H9 (cell line): ENCODE measurements around the gene FBXO48. TPM values are rescaled to one million over a fixed set of nuclear protein-coding genes. Genes with fewer than 3 reads are reported as not detected.

Source experiments
- DNase-seq: peaks from one replicate; pipeline ENCODE4 v3.0.0-alpha.2; 2017
- H2AFZ ChIP-seq: one replicate; pipeline ENCODE4 v1.6.1; 2013; ENCODE audit warnings: mild to moderate bottlenecking, low read length, control low read depth, moderate library complexity
- H2AK5ac ChIP-seq: 2 replicates; pipeline ENCODE4 v1.6.1; 2013; ENCODE audit warnings: low read length, control low read depth, mixed read lengths; ENCODE audit not compliant: insufficient read length
- H2BK120ac ChIP-seq: one replicate; pipeline ENCODE4 v1.6.1; 2013; ENCODE audit warnings: low read depth, mild to moderate bottlenecking, low read length, control low read depth, inconsistent platforms; ENCODE audit not compliant: poor library complexity, severe bottlenecking
- H2BK12ac ChIP-seq: 2 replicates; pipeline ENCODE4 v1.6.1; 2013; ENCODE audit warnings: low read length, control low read depth, mixed read lengths, low read depth; ENCODE audit not compliant: insufficient read length
- H2BK15ac ChIP-seq: 2 replicates; pipeline ENCODE4 v1.6.1; 2013; ENCODE audit warnings: low read depth, low read length, control low read depth
- H2BK20ac ChIP-seq: one replicate; pipeline ENCODE4 v1.6.1; 2013; ENCODE audit warnings: low read depth, mild to moderate bottlenecking, low read length, control low read depth, inconsistent platforms; ENCODE audit not compliant: poor library complexity, severe bottlenecking
- H2BK5ac ChIP-seq: 2 replicates; pipeline ENCODE4 v1.6.1; 2013; ENCODE audit warnings: low read length, control low read depth, mixed read lengths; ENCODE audit not compliant: insufficient read length
- H3K14ac ChIP-seq: 2 replicates; pipeline ENCODE4 v1.6.1; 2013; ENCODE audit warnings: low read length, control low read depth; ENCODE audit not compliant: insufficient read depth
- H3K18ac ChIP-seq: 2 replicates; pipeline ENCODE4 v1.6.1; 2013; ENCODE audit warnings: low read depth, mild to moderate bottlenecking, mixed read lengths, low read length, control low read depth; ENCODE audit not compliant: insufficient read length
- H3K23ac ChIP-seq: 2 replicates; pipeline ENCODE4 v1.6.1; 2013; ENCODE audit warnings: low read length, control low read depth, mixed read lengths, low read depth; ENCODE audit not compliant: insufficient read length
- H3K23me2 ChIP-seq: 2 replicates; pipeline ENCODE4 v1.6.1; 2013; ENCODE audit warnings: low read depth, mild to moderate bottlenecking, mixed read lengths, low read length, control low read depth; ENCODE audit not compliant: insufficient read length, poor library complexity, severe bottlenecking
- H3K27ac ChIP-seq: 2 replicates; pipeline ENCODE4 v1.5.1; 2013; ENCODE audit warnings: low read length, control low read depth, mixed read lengths, low read depth; ENCODE audit not compliant: insufficient read length
- H3K27me3 ChIP-seq: 2 replicates; pipeline ENCODE4 v1.6.1; 2013; ENCODE audit warnings: low read length, control low read depth, inconsistent platforms; ENCODE audit not compliant: insufficient read depth
- H3K4ac ChIP-seq: 2 replicates; pipeline ENCODE4 v1.6.1; 2013; ENCODE audit warnings: low read depth, mild to moderate bottlenecking, control low read depth, inconsistent platforms, low read length, moderate library complexity
- H3K4me1 ChIP-seq: 2 replicates; pipeline ENCODE4 v1.6.1; 2013; ENCODE audit warnings: low read length, control low read depth, inconsistent platforms; ENCODE audit not compliant: insufficient read depth
- H3K4me2 ChIP-seq: 2 replicates; pipeline ENCODE4 v1.6.1; 2013; ENCODE audit warnings: low read length, control low read depth, mixed read lengths; ENCODE audit not compliant: insufficient read length, insufficient read depth
- H3K56ac ChIP-seq: 2 replicates; pipeline ENCODE4 v1.6.1; 2013; ENCODE audit warnings: low read depth, mild to moderate bottlenecking, mixed read lengths, low read length, control low read depth; ENCODE audit not compliant: insufficient read length
- H3K79me1 ChIP-seq: 2 replicates; pipeline ENCODE4 v1.6.1; 2013; ENCODE audit warnings: low read depth, mild to moderate bottlenecking, moderate library complexity, low read length, control low read depth, inconsistent platforms; ENCODE audit not compliant: insufficient read depth, poor library complexity, severe bottlenecking
- H3K79me2 ChIP-seq: 2 replicates; pipeline ENCODE4 v1.6.1; 2013; ENCODE audit warnings: low read length, control low read depth, inconsistent platforms; ENCODE audit not compliant: insufficient read depth
- H3K9ac ChIP-seq: 2 replicates; pipeline ENCODE4 v1.6.1; 2013; ENCODE audit warnings: low read length, control low read depth, mixed read lengths; ENCODE audit not compliant: insufficient read length; ENCODE audit errors: extremely low read depth
- H3K9me3 ChIP-seq: one replicate; pipeline ENCODE4 v1.6.1; 2013; ENCODE audit warnings: low read depth, low read length, inconsistent platforms; ENCODE audit not compliant: control insufficient read depth
- H3T11ph ChIP-seq: one replicate; pipeline ENCODE4 v1.6.1; 2013; ENCODE audit warnings: mild to moderate bottlenecking, low read length, control low read depth, inconsistent platforms
- H4K20me1 ChIP-seq: one replicate; pipeline ENCODE4 v1.6.1; 2013; ENCODE audit not compliant: control insufficient read depth, insufficient read length, insufficient read depth
- H4K5ac ChIP-seq: 2 replicates; pipeline ENCODE4 v1.6.1; 2013; ENCODE audit warnings: low read depth, mild to moderate bottlenecking, mixed read lengths, low read length, control low read depth; ENCODE audit not compliant: insufficient read length
- H4K8ac ChIP-seq: replicated peaks from 2 replicates; pipeline ENCODE4 v1.6.1; 2013; ENCODE audit warnings: low read length, control low read depth, mixed read lengths, low read depth; ENCODE audit not compliant: insufficient read length
- H4K91ac ChIP-seq: 2 replicates; pipeline ENCODE4 v1.6.1; 2013; ENCODE audit warnings: low read depth, mild to moderate bottlenecking, moderate library complexity, mixed read lengths, low read length, control low read depth; ENCODE audit not compliant: insufficient read length
- H3K27ac Mint-ChIP-seq, 3 experiments: 2 replicates in 2 of 3; 3 replicates in 1 of 3; pipeline ENCODE4 v1.8.0; 2020 to 2021; ENCODE audit warnings: mixed read lengths in 3 of 3, mild to moderate bottlenecking in 1 of 3, moderate library complexity in 1 of 3
- H3K27me3 Mint-ChIP-seq: 2 replicates; pipeline ENCODE4 v1.8.0; 2021; ENCODE audit warnings: low read depth, mild to moderate bottlenecking, moderate library complexity, mixed read lengths
- H3K36me3 Mint-ChIP-seq, 3 experiments: 2 replicates in 2 of 3; 3 replicates in 1 of 3; pipeline ENCODE4 v1.8.0; 2020 to 2021; ENCODE audit warnings: low read depth in 3 of 3, mixed read lengths in 3 of 3; ENCODE audit not compliant: insufficient read depth in 1 of 3
- H3K4me1 Mint-ChIP-seq, 2 experiments: 2 replicates each; pipeline ENCODE4 v1.8.0; 2020; ENCODE audit warnings: mixed read lengths in 2 of 2
- H3K4me3 Mint-ChIP-seq, 2 experiments: 2 replicates in 1 of 2; 3 replicates in 1 of 2; pipeline ENCODE4 v1.8.0; 2020 to 2021; ENCODE audit warnings: mild to moderate bottlenecking in 2 of 2, mixed read lengths in 2 of 2, moderate library complexity in 1 of 2
- H3K9me3 Mint-ChIP-seq, 2 experiments: 2 replicates in 1 of 2; 3 replicates in 1 of 2; pipeline ENCODE4 v1.8.0; 2020; ENCODE audit warnings: mild to moderate bottlenecking in 2 of 2, mixed read lengths in 2 of 2, moderate library complexity in 1 of 2
- total RNA-seq: library from RNA; stranded (reverse); gene quantifications from 2 replicates; pipeline ENCODE4 v1.2.1, GENCODE V29; 2021
- TF ChIP-seq, protein P1 (sequence below): fragments of 200-600 bp; sonication (generic); conservative IDR thresholded peaks from 3 replicates; pipeline ENCODE4 v1.8.0; 2021; ENCODE audit warnings: antibody characterized with exemption, mild to moderate bottlenecking

The FBXO48 gene
- total RNA-seq, 1 experiment from 2014 or later = 1.4 TPM

GRCh38 chr2:68499133-68499532, 32.0 kb upstream of the FBXO48 start:
- Histone ChIP-seq H2BK12ac (no peak overlapping the region), H2BK120ac (no peak overlapping the region), H3K56ac (no peak overlapping the region), H2AFZ (no peak overlapping the region), H4K20me1 (no peaks in the 10 kb centered on the region), H3K4me2 (no peak overlapping the region), H3K14ac (no peak overlapping the region), H2BK20ac (no peak overlapping the region), H3K23ac (no peak overlapping the region), H3T11ph (no peak overlapping the region), H2BK15ac (no peak overlapping the region), H3K4ac (no peak overlapping the region), H3K79me1 (no peaks in the 10 kb centered on the region), H3K9ac (no peak overlapping the region), H3K18ac (no peak overlapping the region), H3K27me3 (no peaks in the 10 kb centered on the region), H2BK5ac (no peak overlapping the region), H2AK5ac (no peak overlapping the region), H4K91ac (no peak overlapping the region), H3K4me1 (no peaks in the 10 kb centered on the region), H3K23me2 (no peaks in the 10 kb centered on the region), H4K8ac (no peak overlapping the region), H3K79me2 (no peaks in the 10 kb centered on the region), H3K27ac (no peak overlapping the region), H4K5ac (no peak overlapping the region), H3K9me3 (peaks cover 12% of the 10 kb centered on the region)
- no peak overlapping the region for H3K4me3 Mint-ChIP-seq
- TF ChIP-seq, protein P1, sequence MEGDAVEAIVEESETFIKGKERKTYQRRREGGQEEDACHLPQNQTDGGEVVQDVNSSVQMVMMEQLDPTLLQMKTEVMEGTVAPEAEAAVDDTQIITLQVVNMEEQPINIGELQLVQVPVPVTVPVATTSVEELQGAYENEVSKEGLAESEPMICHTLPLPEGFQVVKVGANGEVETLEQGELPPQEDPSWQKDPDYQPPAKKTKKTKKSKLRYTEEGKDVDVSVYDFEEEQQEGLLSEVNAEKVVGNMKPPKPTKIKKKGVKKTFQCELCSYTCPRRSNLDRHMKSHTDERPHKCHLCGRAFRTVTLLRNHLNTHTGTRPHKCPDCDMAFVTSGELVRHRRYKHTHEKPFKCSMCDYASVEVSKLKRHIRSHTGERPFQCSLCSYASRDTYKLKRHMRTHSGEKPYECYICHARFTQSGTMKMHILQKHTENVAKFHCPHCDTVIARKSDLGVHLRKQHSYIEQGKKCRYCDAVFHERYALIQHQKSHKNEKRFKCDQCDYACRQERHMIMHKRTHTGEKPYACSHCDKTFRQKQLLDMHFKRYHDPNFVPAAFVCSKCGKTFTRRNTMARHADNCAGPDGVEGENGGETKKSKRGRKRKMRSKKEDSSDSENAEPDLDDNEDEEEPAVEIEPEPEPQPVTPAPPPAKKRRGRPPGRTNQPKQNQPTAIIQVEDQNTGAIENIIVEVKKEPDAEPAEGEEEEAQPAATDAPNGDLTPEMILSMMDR = no peak
- H3K4me1 Mint-ChIP-seq = no peaks in the 10 kb centered on the region
- DNase-seq = no peak
- peaks cover 25 to 29% of the 10 kb centered on the region in 2 experiments for H3K9me3 Mint-ChIP-seq
- no peak overlapping the region for H3K27ac Mint-ChIP-seq
- H3K27me3 Mint-ChIP-seq = peaks cover 1% of the 10 kb centered on the region
- peaks cover 18 to 26% (median 22%) of the 10 kb centered on the region in 3 experiments for H3K36me3 Mint-ChIP-seq
